H1 (cell line): ENCODE results near the gene ADM5. TPM values are rescaled to one million over a fixed set of nuclear protein-coding genes. Genes with fewer than 3 reads are reported as not detected.
A peak's percentile ranks its signal among the peaks of the same experiment; 100 is the strongest.

Experiments
- CTCF ChIA-PET: fragments of 300-600 bp; sonication (Branson Sonifier 250); formaldehyde crosslinking; loops from one replicate; lab custom pipeline; 2021; ENCODE audit not compliant: partially characterized antibody; lab: Charles Lee
- POLR2A ChIA-PET: fragments of 300-600 bp; sonication (Branson Sonifier 250); formaldehyde crosslinking; loops from one replicate; lab custom pipeline; 2021; ENCODE audit warnings: inconsistent platforms; ENCODE audit not compliant: partially characterized antibody; lab: Charles Lee
- DNase-seq, 2 experiments: peaks; one replicate each; pipeline versions ENCODE4 v3.0.0 to v3.0.0-alpha.2; 2010 to 2022; ENCODE audit warnings: low spot score in 2 of 2, low read depth in 1 of 2, mixed read lengths in 1 of 2
- FAIRE-seq: peaks from 2 replicates; lab custom pipeline; 2011; peaks lifted over from hg19 to GRCh38; lab: Jason Lieb, UNC
- H2AFZ ChIP-seq: 2 replicates; pipeline ENCODE4 v1.8.1; 2012; ENCODE audit warnings: low read length, inconsistent platforms
- H2AK5ac ChIP-seq: 2 replicates; pipeline ENCODE4 v1.6.1; 2013; ENCODE audit warnings: low read depth, low read length
- H2BK120ac ChIP-seq: replicated peaks from 2 replicates; pipeline ENCODE3; 2013; ENCODE audit warnings: low read depth, low read length, inconsistent platforms
- H2BK12ac ChIP-seq: 2 replicates; pipeline ENCODE4 v1.6.1; 2013; ENCODE audit warnings: low read depth, low read length
- H2BK15ac ChIP-seq: 2 replicates; pipeline ENCODE4 v1.6.1; 2013; ENCODE audit warnings: low read length
- H2BK20ac ChIP-seq: 2 replicates; pipeline ENCODE4 v1.6.1; 2013; ENCODE audit warnings: low read length
- H2BK5ac ChIP-seq: 2 replicates; pipeline ENCODE4 v1.6.1; 2013; ENCODE audit warnings: low read depth, low read length
- H3K14ac ChIP-seq: 2 replicates; pipeline ENCODE4 v1.6.1; 2013; ENCODE audit warnings: inconsistent platforms; ENCODE audit not compliant: insufficient read length
- H3K18ac ChIP-seq: 2 replicates; pipeline ENCODE4 v1.6.1; 2013; ENCODE audit warnings: low read length; ENCODE audit errors: extremely low read depth
- H3K23ac ChIP-seq: 2 replicates; pipeline ENCODE4 v1.6.1; 2013; ENCODE audit warnings: inconsistent platforms; ENCODE audit not compliant: insufficient read length
- H3K23me2 ChIP-seq: 2 replicates; pipeline ENCODE4 v1.6.1; 2013; ENCODE audit warnings: low read depth, low read length
- H3K27ac ChIP-seq: 2 replicates; pipeline ENCODE4 v1.6.1; 2011; ENCODE audit warnings: low read depth, low read length, inconsistent platforms
- H3K27me3 ChIP-seq, 4 experiments: replicated peaks in 1 of 4; 1 replicate in 1 of 4; 2 replicates in 3 of 4; pipeline versions ENCODE4 v1.6.1 to v1.8.1; 2011 to 2013; ENCODE audit warnings: low read length in 3 of 4, mild to moderate bottlenecking in 3 of 4, inconsistent platforms in 2 of 4, mixed read lengths in 2 of 4, moderate library complexity in 1 of 4; ENCODE audit not compliant: control insufficient read depth in 3 of 4, insufficient read depth in 3 of 4; ENCODE audit errors: extremely low read depth in 1 of 4
- H3K36me3 ChIP-seq, 4 experiments: 2 replicates each; pipeline versions ENCODE4 v1.6.1 to v1.8.1; 2011 to 2013; ENCODE audit warnings: mild to moderate bottlenecking in 4 of 4, low read length in 3 of 4, moderate library complexity in 2 of 4, control low read depth in 1 of 4, inconsistent platforms in 1 of 4; ENCODE audit not compliant: insufficient read depth in 4 of 4, control insufficient read depth in 2 of 4
- H3K4ac ChIP-seq: replicated peaks from 2 replicates; pipeline ENCODE3; 2013; ENCODE audit warnings: low read length, low read depth, mixed read lengths, inconsistent platforms; ENCODE audit not compliant: insufficient read length
- H3K4me1 ChIP-seq, 4 experiments: replicated peaks in 1 of 4; 1 replicate in 1 of 4; 2 replicates in 3 of 4; pipeline versions ENCODE4 v1.6.1 to v1.8.1; 2011 to 2013; ENCODE audit warnings: low read length in 3 of 4, inconsistent platforms in 2 of 4, mixed read lengths in 1 of 4; ENCODE audit not compliant: insufficient read depth in 4 of 4, control insufficient read depth in 3 of 4
- H3K4me2 ChIP-seq, 2 experiments: 2 replicates each; pipeline versions ENCODE4 v1.6.1 to v1.8.1; 2011 to 2013; ENCODE audit warnings: low read depth in 2 of 2, low read length in 2 of 2, control low read depth in 1 of 2, inconsistent platforms in 1 of 2, mild to moderate bottlenecking in 1 of 2; ENCODE audit not compliant: insufficient read depth in 1 of 2
- H3K4me3 ChIP-seq, 4 experiments: fragments of 200-600, 300-600 bp in 1 of 4; sonication (generic), shearing (Covaris generic), sonication (Bioruptor Twin) in 1 of 4; 2 replicates each; pipeline versions ENCODE4 v1.5.1 to v1.8.1; 2011 to 2016; ENCODE audit warnings: low read length in 4 of 4, low read depth in 3 of 4, control low read depth in 2 of 4, inconsistent platforms in 2 of 4, mild to moderate bottlenecking in 2 of 4, mixed read lengths in 1 of 4, moderate library complexity in 1 of 4; ENCODE audit not compliant: insufficient read depth in 2 of 4; ENCODE audit errors: extremely low read depth in 1 of 4
- H3K56ac ChIP-seq: replicated peaks from 2 replicates; pipeline ENCODE3; 2013; ENCODE audit warnings: low read depth, mild to moderate bottlenecking, mixed read lengths, low read length, inconsistent platforms; ENCODE audit not compliant: insufficient read length
- H3K79me1 ChIP-seq: 2 replicates; pipeline ENCODE4 v1.6.1; 2013; ENCODE audit warnings: low read depth, low read length, control low read depth
- H3K79me2 ChIP-seq, 2 experiments: 2 replicates each; pipeline versions ENCODE4 v1.6.1 to v1.8.1; 2012 to 2013; ENCODE audit warnings: low read length in 2 of 2, mild to moderate bottlenecking in 2 of 2, inconsistent platforms in 1 of 2; ENCODE audit not compliant: insufficient read depth in 2 of 2, control insufficient read depth in 1 of 2
- H3K9ac ChIP-seq, 4 experiments: replicated peaks in 1 of 4; 1 replicate in 1 of 4; 2 replicates in 3 of 4; pipeline versions ENCODE4 v1.6.1 to v1.8.1; 2011 to 2013; ENCODE audit warnings: low read depth in 3 of 4, low read length in 3 of 4, control low read depth in 2 of 4, mild to moderate bottlenecking in 2 of 4, moderate library complexity in 2 of 4, inconsistent platforms in 1 of 4; ENCODE audit errors: extremely low read depth in 1 of 4
- H3K9me3 ChIP-seq, 2 experiments: 2 replicates each; pipeline versions ENCODE4 v1.6.1 to v1.8.1; 2012 to 2013; ENCODE audit warnings: mild to moderate bottlenecking in 2 of 2, moderate library complexity in 2 of 2, control low read depth in 1 of 2, inconsistent platforms in 1 of 2, low read depth in 1 of 2, low read length in 1 of 2, mixed read lengths in 1 of 2; ENCODE audit not compliant: insufficient read depth in 2 of 2
- H4K20me1 ChIP-seq, 2 experiments: replicated peaks in 1 of 2; 2 replicates each; pipeline versions ENCODE3 to v1.8.1; 2011 to 2013; ENCODE audit warnings: inconsistent platforms in 2 of 2, low read length in 2 of 2, mild to moderate bottlenecking in 1 of 2; ENCODE audit not compliant: insufficient read depth in 2 of 2, control insufficient read depth in 1 of 2
- H4K5ac ChIP-seq: 2 replicates; pipeline ENCODE4 v1.6.1; 2013; ENCODE audit warnings: low read length, low read depth, mixed read lengths, inconsistent platforms; ENCODE audit not compliant: insufficient read length
- H4K8ac ChIP-seq: 2 replicates; pipeline ENCODE4 v1.8.0; 2013; ENCODE audit warnings: mild to moderate bottlenecking, moderate library complexity, low read length, inconsistent platforms; ENCODE audit not compliant: insufficient read depth; ENCODE audit errors: extremely low read depth
- H4K91ac ChIP-seq: replicated peaks from 2 replicates; pipeline ENCODE3; 2013; ENCODE audit warnings: low read length, mixed read lengths, inconsistent platforms; ENCODE audit not compliant: insufficient read length
- ASH2L ChIP-seq: fragments of 200-600, 300-600 bp; sonication (generic); IDR thresholded peaks from one replicate; pipeline ENCODE4 v1.7.1; 2017; ENCODE audit warnings: low read length
- CREB1 ChIP-seq: IDR thresholded peaks from 2 replicates; pipeline ENCODE4 v1.6.1; 2012; ENCODE audit warnings: inconsistent platforms
- CTCF ChIP-seq, 3 experiments: IDR thresholded peaks; 1 replicate in 2 of 3; 2 replicates in 1 of 3; pipeline versions ENCODE4 v1.5.1 to v1.6.1; 2011; ENCODE audit warnings: low read length in 3 of 3, mild to moderate bottlenecking in 3 of 3, inconsistent platforms in 2 of 3, low read depth in 1 of 3, moderate library complexity in 1 of 3; ENCODE audit not compliant: insufficient read depth in 1 of 3; ENCODE audit errors: control extremely low read depth in 1 of 3
- NRF1 ChIP-seq: IDR thresholded peaks from 2 replicates; pipeline ENCODE4 v1.6.1; 2011; ENCODE audit warnings: mild to moderate bottlenecking, low read depth, low read length, improper control_type of control experiment
- SIRT6 ChIP-seq: IDR thresholded peaks from one replicate; pipeline ENCODE4 v1.7.1; 2012; ENCODE audit warnings: low read length, inconsistent platforms
- TCF12 ChIP-seq: IDR thresholded peaks from 2 replicates; pipeline ENCODE4 v1.6.1; 2011; ENCODE audit warnings: low read depth, mild to moderate bottlenecking, low read length
- ZNF274 ChIP-seq: IDR thresholded peaks from 2 replicates; pipeline ENCODE4 v1.7.0; 2012; ENCODE audit warnings: low read length, borderline replicate concordance; ENCODE audit errors: extremely low read depth
- WGBS, 2 experiments: shearing (Covaris generic) in 1 of 2; methylation state at CpG; one replicate each; pipeline versions ENCODE4 v1.1.6 to v1.1.7; 2013 to 2015; ENCODE audit warnings: low lambda C conversion rate in 2 of 2, mixed read lengths in 2 of 2, inconsistent platforms in 1 of 2, low coverage in 1 of 2, missing lambda C conversion rate in 1 of 2; ENCODE audit not compliant: insufficient replicate concordance in 2 of 2, insufficient coverage in 1 of 2, insufficient read length in 1 of 2; ENCODE audit errors: extremely low coverage in 1 of 2, missing lambda C conversion rate in 1 of 2; 5-methylcytosine and 5-hydroxymethylcytosine counted together
- polyA plus RNA-seq, 7 experiments: library from polyadenylated mRNA; depleted of rRNA in 3 of 7; stranded (reverse) in 5 of 7; unstranded in 2 of 7; fragments of >200 nt in 5 of 7; fragments of 200-250 nt in 2 of 7; gene quantifications; 1 replicate in 5 of 7; 2 replicates in 1 of 7; 4 replicates in 1 of 7; pipeline versions ENCODE4 v1.2.1 to v1.2.3, GENCODE V29; 2011 to 2013; ENCODE audit warnings: missing spikeins in 2 of 7, mixed read lengths in 2 of 7
- total RNA-seq: library from RNA; stranded (reverse); fragmentation: NEBNext Ultra II Directional; extraction: Animal tissue kit (Norgen Biotek cat#: 25700); gene quantifications from 2 replicates; pipeline ENCODE4 v1.2.1, GENCODE V29; 2021
- TF ChIP-seq, protein P1 (sequence below): IDR thresholded peaks from 2 replicates; pipeline ENCODE4 v1.6.1; 2012; ENCODE audit warnings: low read length, inconsistent platforms

ADM5 gene
- total and polyA plus RNA-seq, 2 of the 8 experiments (the other 6 are each of a cell fraction or from before 2014, with no cell fraction given), result 2.5 to 2.6 TPM

DNA sequence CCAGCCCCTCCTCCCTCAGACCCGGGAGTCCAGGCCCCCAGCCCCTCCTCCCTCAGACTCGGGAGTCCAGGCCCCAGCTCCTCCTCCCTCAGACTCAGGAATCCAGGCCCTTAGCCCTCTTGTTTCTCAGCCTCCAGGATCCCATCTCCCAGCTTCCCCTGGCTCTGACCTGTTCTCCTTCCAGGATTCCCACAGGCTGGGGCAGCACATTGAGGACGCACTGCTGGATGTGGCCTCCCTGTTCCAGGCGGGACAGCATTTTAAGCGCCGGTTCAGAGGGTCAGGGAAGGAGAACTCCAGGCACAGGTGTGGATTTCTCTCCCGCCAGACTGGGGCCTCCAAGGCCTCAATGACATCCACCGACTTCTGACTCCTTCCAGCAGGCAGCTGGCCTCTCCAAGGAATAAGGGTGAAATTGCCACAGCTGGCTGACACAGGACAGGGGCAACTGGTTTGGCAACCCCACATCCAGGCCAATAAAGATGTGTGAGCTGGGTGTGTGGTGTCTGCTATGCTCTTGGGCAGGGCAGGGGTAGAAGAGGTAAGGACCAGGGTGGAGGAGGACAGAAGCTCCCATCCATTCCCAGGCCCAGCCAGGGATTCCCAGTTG, 23.9 kb downstream of the ADM5 start:
- H3K79me1 ChIP-seq, result no peaks in the 10 kb centered on the region
- no peaks in the 10 kb centered on the region for H3K27me3 ChIP-seq
- H3K27ac ChIP-seq, result no peak overlapping the region
- FAIRE-seq (no peak), DNase-seq (no peak)
- no peak overlapping the region for H3K9ac ChIP-seq
- WGBS, 2 experiments, result 98% methylated on average over 6 of the region's 8 CpGs; no CpG with 5 or more reads in 1 of the 2 experiments
- H3K18ac ChIP-seq, result no peak overlapping the region
- no peak overlapping the region for H4K91ac ChIP-seq
- no peaks in the 10 kb centered on the region; a peak in 1 of 7 replicates for H3K4me1 ChIP-seq
- no peak overlapping the region for H3K4ac ChIP-seq
- H3K4me3 ChIP-seq, result no peak overlapping the region
- no peak overlapping the region for H2AK5ac ChIP-seq
- ChIA-PET POLR2A (interaction anchor here (0.6 to 7.7 kb wide), 7 partner anchors 9 to 105 kb away, joined by 3 to 51 read pairs (median 5); partner anchors contain the start of genes ADM5, AP2A1 and CPT1C), CTCF (interaction anchor here (1.2 to 1.3 kb wide), 2 partner anchors 33 to 37 kb away, joined by 4 read pairs; no protein-coding TSS in a partner anchor)
- peaks cover 0 to 2% of the 10 kb centered on the region in 2 experiments for H4K20me1 ChIP-seq
- no peak overlapping the region for H2BK120ac ChIP-seq
- H3K4me2 ChIP-seq, result no peak overlapping the region
- H4K5ac ChIP-seq, result no peak overlapping the region
- H3K9me3 ChIP-seq, result peaks cover 0 to 2% of the 10 kb centered on the region in 2 experiments; a peak in 1 of 4 replicates
- no peak overlapping the region for H2BK12ac ChIP-seq
- H3K14ac ChIP-seq, result no peak overlapping the region
- peaks cover 7% of the 10 kb centered on the region; the same call in 1 of the 2 replicates for H3K23me2 ChIP-seq
- no peak overlapping the region for H3K23ac ChIP-seq
- no peak overlapping the region for H2AFZ ChIP-seq
- H2BK20ac ChIP-seq, result no peak overlapping the region
- H3K56ac ChIP-seq, result no peak overlapping the region
- no peak overlapping the region for H2BK15ac ChIP-seq
- H2BK5ac ChIP-seq, result no peak overlapping the region
- H3K36me3 ChIP-seq, result peaks cover 8 to 29% (median 19%) of the 10 kb centered on the region in 4 experiments
- H3K79me2 ChIP-seq, result no peaks in the 10 kb centered on the region
- H4K8ac ChIP-seq, result peak overlapping the region; percentile 14; the same call in 1 of the 2 replicates
- TF ChIP-seq ZNF274 (no peak), CTCF (IDR thresholded peaks at IDR 0.05; ENCODE audit: control extremely low read depth in 1 of 3, insufficient read depth in 1 of 3, low read depth in 1 of 3, low read length in 3 of 3) (no peak), TCF12 (no peak), SIRT6 (no peak), CREB1 (no peak), NRF1 (no peak), ASH2L (no peak)
- TF ChIP-seq, protein P1, sequence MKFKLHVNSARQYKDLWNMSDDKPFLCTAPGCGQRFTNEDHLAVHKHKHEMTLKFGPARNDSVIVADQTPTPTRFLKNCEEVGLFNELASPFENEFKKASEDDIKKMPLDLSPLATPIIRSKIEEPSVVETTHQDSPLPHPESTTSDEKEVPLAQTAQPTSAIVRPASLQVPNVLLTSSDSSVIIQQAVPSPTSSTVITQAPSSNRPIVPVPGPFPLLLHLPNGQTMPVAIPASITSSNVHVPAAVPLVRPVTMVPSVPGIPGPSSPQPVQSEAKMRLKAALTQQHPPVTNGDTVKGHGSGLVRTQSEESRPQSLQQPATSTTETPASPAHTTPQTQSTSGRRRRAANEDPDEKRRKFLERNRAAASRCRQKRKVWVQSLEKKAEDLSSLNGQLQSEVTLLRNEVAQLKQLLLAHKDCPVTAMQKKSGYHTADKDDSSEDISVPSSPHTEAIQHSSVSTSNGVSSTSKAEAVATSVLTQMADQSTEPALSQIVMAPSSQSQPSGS, result no peak
